ENCODE results near the gene PDE6C. TPM values are rescaled to one million over a fixed set of nuclear protein-coding genes. Genes with fewer than 3 reads are reported as not detected.

The PDE6C gene
- polyA plus RNA-seq (2011; rRNA removed) (not detected in 2 replicates), polyA minus RNA-seq (2011; rRNA and poly(A)+ RNA removed) (not detected in 2 replicates)

- CTCF ChIA-PET: no interaction called here
- Histone ChIP-seq H3K27ac (ENCODE audit: low read depth, low read length) (no peak within 1 kb of the TSS), H3K9me3 (ENCODE audit: control insufficient read depth, insufficient read depth, low read length) (no peaks in the 10 kb centered on the region; the same call in 1 of the 2 replicates), H3K4me3 (ENCODE audit: low read depth, low read length) (no peak within 1 kb of the TSS), H3K27me3 (ENCODE audit: control insufficient read depth, insufficient read depth, low read length) (no peaks in the 10 kb centered on the region)
- POLR2A ChIA-PET: no interaction called here
- no peak for DNase-seq (ENCODE audit: low read depth, low spot score)
- TF ChIP-seq, protein P1, sequence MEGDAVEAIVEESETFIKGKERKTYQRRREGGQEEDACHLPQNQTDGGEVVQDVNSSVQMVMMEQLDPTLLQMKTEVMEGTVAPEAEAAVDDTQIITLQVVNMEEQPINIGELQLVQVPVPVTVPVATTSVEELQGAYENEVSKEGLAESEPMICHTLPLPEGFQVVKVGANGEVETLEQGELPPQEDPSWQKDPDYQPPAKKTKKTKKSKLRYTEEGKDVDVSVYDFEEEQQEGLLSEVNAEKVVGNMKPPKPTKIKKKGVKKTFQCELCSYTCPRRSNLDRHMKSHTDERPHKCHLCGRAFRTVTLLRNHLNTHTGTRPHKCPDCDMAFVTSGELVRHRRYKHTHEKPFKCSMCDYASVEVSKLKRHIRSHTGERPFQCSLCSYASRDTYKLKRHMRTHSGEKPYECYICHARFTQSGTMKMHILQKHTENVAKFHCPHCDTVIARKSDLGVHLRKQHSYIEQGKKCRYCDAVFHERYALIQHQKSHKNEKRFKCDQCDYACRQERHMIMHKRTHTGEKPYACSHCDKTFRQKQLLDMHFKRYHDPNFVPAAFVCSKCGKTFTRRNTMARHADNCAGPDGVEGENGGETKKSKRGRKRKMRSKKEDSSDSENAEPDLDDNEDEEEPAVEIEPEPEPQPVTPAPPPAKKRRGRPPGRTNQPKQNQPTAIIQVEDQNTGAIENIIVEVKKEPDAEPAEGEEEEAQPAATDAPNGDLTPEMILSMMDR (IDR thresholded peaks at IDR 0.05; ENCODE audit: low read depth, low read length): no peak
These were observed at the start of gene PDE6C for GRCh38 chr10:93612311-93612710. PDE6C (plus strand) TSS chr10:93612537; CDS start chr10:93612726, 189 bp downstream.

GRCh38 chr10:93565446-93565845, 46.9 kb upstream of the PDE6C start:
- TF ChIP-seq, protein P1 (IDR thresholded peaks at IDR 0.05; ENCODE audit: low read depth, low read length): no peak
- Histone ChIP-seq H3K4me3 (ENCODE audit: low read depth, low read length) (no peak overlapping the region), H3K27me3 (ENCODE audit: control insufficient read depth, insufficient read depth, low read length) (peaks cover 49% of the 10 kb centered on the region), H3K27ac (ENCODE audit: low read depth, low read length) (no peak overlapping the region), H3K9me3 (ENCODE audit: control insufficient read depth, insufficient read depth, low read length) (no peaks in the 10 kb centered on the region; the same call in 1 of the 2 replicates)
- POLR2A ChIA-PET: no interaction called here
- no peak for DNase-seq (ENCODE audit: low read depth, low spot score)
- CTCF ChIA-PET: interaction anchor here (2.3 kb wide), 1 partner anchor 11 kb away, joined by 6 read pairs; no protein-coding TSS in a partner anchor

GRCh38 chr10:93566435-93567276, 45.7 kb upstream of the PDE6C start, which contains the start of gene FFAR4:
FFAR4 (plus strand) TSS chr10:93566665; CDS start chr10:93566721, 56 bp downstream.
- TF ChIP-seq, protein P1 (IDR thresholded peaks at IDR 0.05; ENCODE audit: low read depth, low read length): no peak
- no peak for DNase-seq (ENCODE audit: low read depth, low spot score)
- no peak within 1 kb of the TSS for H3K4me3 ChIP-seq (ENCODE audit: low read depth, low read length)
- ChIA-PET CTCF (interaction anchor here (0.9 to 2.3 kb wide), 2 partner anchors 12 kb away, joined by 3 to 6 read pairs; no protein-coding TSS in a partner anchor), POLR2A (no interaction called here)
- no peak within 1 kb of the TSS for H3K27ac ChIP-seq (ENCODE audit: low read depth, low read length)
- H3K27me3 ChIP-seq (ENCODE audit: control insufficient read depth, insufficient read depth, low read length): peaks cover 56% of the 10 kb centered on the region
- no peaks in the 10 kb centered on the region; the same call in 1 of the 2 replicates for H3K9me3 ChIP-seq (ENCODE audit: control insufficient read depth, insufficient read depth, low read length)

DNA sequence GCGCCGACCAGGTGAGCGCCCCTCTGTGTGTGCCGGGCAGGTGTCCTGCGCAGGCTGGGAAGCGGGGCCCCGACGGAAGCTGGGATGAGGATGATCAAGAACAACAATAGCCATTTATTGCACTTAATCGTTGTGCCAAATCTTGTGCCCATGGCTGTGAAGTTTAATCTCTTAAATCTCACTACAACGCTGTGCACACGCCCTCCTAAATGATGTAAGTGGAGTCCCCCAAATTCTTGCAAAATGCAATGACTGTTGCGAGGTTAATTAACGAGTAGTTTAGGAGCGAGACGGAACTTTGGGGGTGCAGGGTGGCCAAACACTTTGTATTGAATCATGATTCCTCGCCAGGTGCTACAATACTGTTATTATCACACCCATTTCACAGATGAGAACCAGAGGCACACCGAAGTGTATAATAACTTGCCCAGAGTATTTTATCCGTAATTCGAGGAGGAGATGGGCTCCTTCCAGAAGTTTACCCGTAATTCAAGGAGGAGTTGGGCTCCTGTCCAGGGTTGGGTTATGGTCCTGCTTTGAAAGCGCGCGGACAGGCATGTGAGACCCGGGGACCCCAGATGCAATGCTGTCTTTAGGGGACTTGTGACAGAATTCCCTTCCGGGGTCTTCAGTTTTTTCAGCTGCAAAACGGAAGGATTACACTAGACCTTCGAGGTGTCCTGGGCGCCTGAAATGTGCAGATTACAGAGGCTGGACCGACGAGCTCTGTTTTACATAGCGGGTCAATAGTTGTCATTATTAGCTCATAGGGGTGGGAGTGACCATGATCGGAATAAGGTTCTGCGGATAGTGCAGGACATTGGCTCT, 44.8 kb upstream of the PDE6C start:
- DNase-seq (ENCODE audit: low read depth, low spot score): no peak
- TF ChIP-seq, protein P1 (IDR thresholded peaks at IDR 0.05; ENCODE audit: low read depth, low read length): no peak
- Histone ChIP-seq H3K27me3 (ENCODE audit: control insufficient read depth, insufficient read depth, low read length) (peaks cover 60% of the 10 kb centered on the region), H3K27ac (ENCODE audit: low read depth, low read length) (no peak overlapping the region), H3K4me3 (ENCODE audit: low read depth, low read length) (no peak overlapping the region), H3K9me3 (ENCODE audit: control insufficient read depth, insufficient read depth, low read length) (no peaks in the 10 kb centered on the region; the same call in 1 of the 2 replicates)
- ChIA-PET POLR2A (no interaction called here), CTCF (interaction anchor here (0.9 kb wide), 1 partner anchor 13 kb away, joined by 3 read pairs; no protein-coding TSS in a partner anchor)

All from AG04450 (cell line).